KMS-11 (cell line): ENCODE data around the gene FRYL.

ENCODE experiments used
- H2AFZ ChIP-seq: fragments of 200-600 bp; sonication (generic); 2 replicates; pipeline ENCODE4 v1.6.1; 2016; ENCODE audit warnings: antibody characterized with exemption, mixed run types, low read depth
- H3K27ac ChIP-seq: fragments of 200-600 bp; sonication (generic); 2 replicates; pipeline ENCODE4 v1.6.1; 2016; ENCODE audit warnings: mild to moderate bottlenecking, mixed run types
- H3K27me3 ChIP-seq: fragments of 200-600 bp; sonication (generic); 2 replicates; pipeline ENCODE4 v1.6.1; 2017; ENCODE audit warnings: mild to moderate bottlenecking, low read depth, mixed run types, moderate library complexity; ENCODE audit not compliant: insufficient read depth
- H3K36me3 ChIP-seq: fragments of 200-600 bp; sonication (generic); 2 replicates; pipeline ENCODE4 v1.6.1; 2017; ENCODE audit warnings: mild to moderate bottlenecking, mixed run types; ENCODE audit not compliant: insufficient read depth
- H3K4me1 ChIP-seq: fragments of 200-600 bp; sonication (generic); 2 replicates; pipeline ENCODE4 v1.6.1; 2016; ENCODE audit warnings: mild to moderate bottlenecking, low read depth, mixed run types; ENCODE audit not compliant: poor library complexity, severe bottlenecking
- H3K4me2 ChIP-seq: fragments of 200-600 bp; sonication (generic); 2 replicates; pipeline ENCODE4 v1.7.0; 2016; ENCODE audit warnings: mild to moderate bottlenecking, mixed run types
- H3K4me3 ChIP-seq: fragments of 200-600 bp; sonication (generic); IDR thresholded peaks from 2 replicates; pipeline ENCODE4 v1.6.1; 2017; ENCODE audit warnings: low read depth, low read length, mixed read lengths; ENCODE audit not compliant: insufficient read depth
- H3K79me2 ChIP-seq: fragments of 200-600 bp; sonication (generic); 2 replicates; pipeline ENCODE4 v1.6.1; 2016; ENCODE audit warnings: low read depth, mixed run types; ENCODE audit not compliant: insufficient read depth
- H3K9ac ChIP-seq: fragments of 200-600 bp; sonication (generic); 2 replicates; pipeline ENCODE4 v1.6.1; 2016; ENCODE audit warnings: mild to moderate bottlenecking, mixed run types
- H4K20me1 ChIP-seq: fragments of 200-600 bp; sonication (generic); 2 replicates; pipeline ENCODE4 v1.6.1; 2016; ENCODE audit warnings: mild to moderate bottlenecking, mixed run types; ENCODE audit not compliant: insufficient read depth
- CTCF ChIP-seq: fragments of 200-600 bp; sonication (generic); conservative IDR thresholded peaks from 2 replicates; pipeline ENCODE4 v1.6.1; 2017; ENCODE audit warnings: low read depth, mild to moderate bottlenecking, antibody characterized with exemption, low read length, moderate library complexity, mixed read lengths

The FRYL gene

GRCh38 chr4:48755281-48755680 is 24.8 kb downstream of the FRYL start:
- peaks cover 80% of the 10 kb centered on the region for H3K79me2 ChIP-seq

GRCh38 chr4:48753159-48753558 is 26.9 kb downstream of the FRYL start:
- H3K4me1 ChIP-seq, result no peaks in the 10 kb centered on the region
- TF ChIP-seq CTCF, result no peak
- no peak overlapping the region for H3K4me3 ChIP-seq
- H3K9ac ChIP-seq, result no peak overlapping the region
- no peaks in the 10 kb centered on the region for H3K27me3 ChIP-seq
- 0 out of 2 replicates have a peak, but pooled peaks cover 5% of the 10 kb centered on the region for H4K20me1 ChIP-seq
- peaks cover 87% of the 10 kb centered on the region for H3K79me2 ChIP-seq
- H3K27ac ChIP-seq, result no peak overlapping the region
- H2AFZ ChIP-seq, result no peak overlapping the region
- H3K36me3 ChIP-seq, result no peaks in the 10 kb centered on the region
- no peak overlapping the region for H3K4me2 ChIP-seq

More at GRCh38 chr4:48755281-48755680, 24.8 kb downstream of the FRYL start:
- Histone ChIP-seq H3K4me1 (no peaks in the 10 kb centered on the region), H3K9ac (no peak overlapping the region), H3K4me2 (no peak overlapping the region), H2AFZ (no peak overlapping the region), H3K4me3 (no peak overlapping the region), H3K27me3 (no peaks in the 10 kb centered on the region), H3K27ac (no peak overlapping the region), H3K36me3 (no peaks in the 10 kb centered on the region), H4K20me1 (0 out of 2 replicates have a peak, but pooled peaks cover 5% of the 10 kb centered on the region)
- no peak for TF ChIP-seq CTCF

GRCh38 chr4:48752726-48753125 is 27.4 kb downstream of the FRYL start:
- Histone ChIP-seq H3K36me3 (no peaks in the 10 kb centered on the region), H3K27ac (no peak overlapping the region), H3K79me2 (peaks cover 92% of the 10 kb centered on the region), H2AFZ (no peak overlapping the region), H3K4me3 (no peak overlapping the region), H3K9ac (no peak overlapping the region), H3K4me1 (no peaks in the 10 kb centered on the region), H3K27me3 (no peaks in the 10 kb centered on the region), H4K20me1 (0 out of 2 replicates have a peak, but pooled peaks cover 5% of the 10 kb centered on the region), H3K4me2 (no peak overlapping the region)
- TF ChIP-seq CTCF, result no peak

GRCh38 chr4:48752246-48752645 is 27.8 kb downstream of the FRYL start:
- no peaks in the 10 kb centered on the region for H3K27me3 ChIP-seq
- H2AFZ ChIP-seq, result no peak overlapping the region
- H3K4me1 ChIP-seq, result no peaks in the 10 kb centered on the region
- peaks cover 97% of the 10 kb centered on the region for H3K79me2 ChIP-seq
- 0 out of 2 replicates have a peak, but pooled peaks cover 5% of the 10 kb centered on the region for H4K20me1 ChIP-seq
- no peak for TF ChIP-seq CTCF
- no peak overlapping the region for H3K4me3 ChIP-seq
- H3K9ac ChIP-seq, result no peak overlapping the region
- H3K4me2 ChIP-seq, result no peak overlapping the region
- no peaks in the 10 kb centered on the region for H3K36me3 ChIP-seq
- H3K27ac ChIP-seq, result no peak overlapping the region
